BE2C (cell line): ENCODE measurements around the gene PDE2A.

Source experiments
- DNase-seq: peaks from one replicate; pipeline ENCODE4 v3.0.0-alpha.2; 2020
- H3K27me3 ChIP-seq: fragments of 250-450 bp; sonication (Bioruptor Pico); 2 replicates; pipeline ENCODE4 v1.5.1; 2020; ENCODE audit warnings: mild to moderate bottlenecking
- H3K36me3 ChIP-seq: fragments of 250-450 bp; sonication (Bioruptor Pico); 2 replicates; pipeline ENCODE4 v1.5.1; 2020; ENCODE audit warnings: mild to moderate bottlenecking
- H3K4me1 ChIP-seq: fragments of 250-450 bp; sonication (Bioruptor Pico); 2 replicates; pipeline ENCODE4 v1.5.1; 2020
- H3K4me3 ChIP-seq: 2 replicates; pipeline ENCODE4 v1.5.1; 2011; ENCODE audit warnings: low read depth, low read length
- H3K9me3 ChIP-seq: fragments of 250-450 bp; sonication (Bioruptor Pico); 2 replicates; pipeline ENCODE4 v1.5.1; 2020
- CTCF ChIP-seq: IDR thresholded peaks from 2 replicates; pipeline ENCODE4 v1.5.1; 2012; ENCODE audit warnings: mild to moderate bottlenecking, low read depth, low read length

Gene PDE2A

GRCh38 chr11:72588421-72589410 is 85.5 kb downstream of the PDE2A start:
- Histone ChIP-seq H3K4me1 (no peaks in the 10 kb centered on the region), H3K36me3 (peaks cover 37% of the 10 kb centered on the region), H3K4me3 (no peak overlapping the region), H3K9me3 (no peaks in the 10 kb centered on the region), H3K27me3 (no peaks in the 10 kb centered on the region)
- TF ChIP-seq CTCF, result no peak
- no peak for DNase-seq

GRCh38 chr11:72587696-72588095 is 86.5 kb downstream of the PDE2A start:
- Histone ChIP-seq H3K27me3 (no peaks in the 10 kb centered on the region), H3K4me3 (no peak overlapping the region), H3K4me1 (no peaks in the 10 kb centered on the region), H3K9me3 (no peaks in the 10 kb centered on the region), H3K36me3 (peaks cover 47% of the 10 kb centered on the region)
- TF ChIP-seq CTCF, result no peak
- no peak for DNase-seq

GRCh38 chr11:72586321-72587090 is 87.7 kb downstream of the PDE2A start:
- H3K4me3 ChIP-seq, result no peak overlapping the region
- no peaks in the 10 kb centered on the region for H3K9me3 ChIP-seq
- no peak for DNase-seq
- H3K27me3 ChIP-seq, result no peaks in the 10 kb centered on the region
- H3K36me3 ChIP-seq, result peaks cover 57% of the 10 kb centered on the region
- no peaks in the 10 kb centered on the region for H3K4me1 ChIP-seq
- no peak for TF ChIP-seq CTCF

- DNase-seq, result peak; percentile 71
- Histone ChIP-seq H3K4me3 (no peak overlapping the region), H3K27me3 (no peaks in the 10 kb centered on the region), H3K4me1 (no peaks in the 10 kb centered on the region), H3K36me3 (peaks cover 59% of the 10 kb centered on the region), H3K9me3 (no peaks in the 10 kb centered on the region)
- TF ChIP-seq CTCF, result peak; percentile 78
Observed at GRCh38 chr11:72585762-72586311, 88.4 kb downstream of the PDE2A start.

- Histone ChIP-seq H3K9me3 (no peaks in the 10 kb centered on the region), H3K27me3 (no peaks in the 10 kb centered on the region), H3K36me3 (peaks cover 65% of the 10 kb centered on the region), H3K4me1 (no peaks in the 10 kb centered on the region), H3K4me3 (no peak overlapping the region)
- no peak for DNase-seq
- TF ChIP-seq CTCF, result no peak
Observed at GRCh38 chr11:72584939-72585597, 89.2 kb downstream of the PDE2A start.
